Activated CD8-positive, alpha-beta memory T cell treated with anti-CD3 and anti-CD28 coated beads, Interleukin-2, amount 50 U/mL, for 24 hours (primary cell): ENCODE data around the gene BMP8A.
"Not testable (repeated sequence)": the region's sequence is repeated elsewhere in the genome, so short reads cannot be mapped to it uniquely, and the experiment has no call there.

ENCODE experiments used
- DNase-seq: peaks from one replicate; pipeline ENCODE4 v3.0.0-alpha.2; 2020; ENCODE audit errors: extremely low read depth

The BMP8A gene

GRCh38 chr1:39483276-39483675, 8.2 kb upstream of the BMP8A start:
- DNase-seq = no peak

GRCh38 chr1:39484564-39484963, 6.9 kb upstream of the BMP8A start:
- DNase-seq = no peak

DNA sequence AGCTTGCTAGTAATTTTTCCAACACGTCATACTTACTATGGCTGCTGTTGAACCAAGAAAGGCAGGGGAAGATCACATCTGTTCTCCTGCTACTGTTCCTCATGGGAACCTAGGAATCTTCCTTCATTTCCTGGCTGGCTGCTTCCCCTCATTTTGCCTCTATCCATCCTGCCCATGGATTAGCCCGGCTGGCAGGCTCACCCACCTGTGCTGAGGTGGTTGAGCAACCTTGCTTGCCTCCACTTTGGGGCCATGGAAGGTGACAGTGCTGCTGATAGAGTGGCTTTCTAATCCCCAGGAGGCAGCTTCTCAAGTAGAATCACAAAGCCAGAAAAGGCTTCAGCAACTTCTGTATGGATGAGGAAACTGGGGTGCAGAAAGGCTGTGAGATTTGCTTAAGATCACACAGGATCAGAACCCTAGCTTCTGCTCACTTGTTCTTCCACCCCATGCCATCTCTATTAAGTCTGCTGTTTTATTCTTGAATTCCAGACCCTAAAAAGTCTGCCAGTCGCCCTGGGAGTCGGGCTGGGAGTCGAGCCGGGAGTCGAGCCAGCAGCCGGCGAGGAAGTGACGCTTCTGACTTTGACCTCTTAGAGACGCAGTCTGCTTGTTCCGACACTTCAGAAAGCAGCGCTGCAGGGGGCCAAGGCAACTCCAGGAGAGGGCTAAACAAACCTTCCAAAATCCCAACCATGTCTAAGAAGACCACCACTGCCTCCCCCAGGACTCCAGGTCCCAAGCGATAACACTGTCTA, 6.2 kb upstream of the BMP8A start:
- no peak for DNase-seq

DNA sequence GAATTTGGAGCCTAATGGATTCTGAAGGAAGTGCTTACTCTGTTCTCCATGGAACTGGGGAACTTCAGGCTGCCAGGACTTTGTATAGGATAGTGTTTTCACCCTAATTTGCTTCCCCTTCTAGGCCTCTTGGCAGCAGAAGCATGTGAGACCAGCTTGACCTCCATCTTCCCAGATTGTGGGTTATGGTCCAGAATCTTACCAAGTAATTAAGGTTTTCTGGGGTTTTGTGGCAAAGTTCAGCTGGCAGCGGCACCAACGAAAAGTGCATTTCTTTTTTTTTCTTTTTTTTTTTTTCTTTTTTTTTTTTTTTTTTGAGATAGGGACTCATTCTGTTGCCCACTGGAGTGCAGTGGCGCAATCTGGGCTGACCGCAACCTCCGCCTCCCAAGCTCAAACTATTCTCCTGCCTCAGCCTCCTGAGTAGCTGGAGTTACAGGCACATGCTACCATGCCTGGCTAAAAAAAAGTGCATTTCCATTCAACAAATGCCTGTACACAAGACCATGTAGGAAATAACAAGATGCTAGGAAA, 3.4 kb upstream of the BMP8A start:
- no peak for DNase-seq

- no peak for DNase-seq
Measured at GRCh38 chr1:39488793-39489566, 2.5 kb upstream of the BMP8A start.

GRCh38 chr1:39489567-39490239, 1.7 kb upstream of the BMP8A start:
- no peak for DNase-seq

DNA sequence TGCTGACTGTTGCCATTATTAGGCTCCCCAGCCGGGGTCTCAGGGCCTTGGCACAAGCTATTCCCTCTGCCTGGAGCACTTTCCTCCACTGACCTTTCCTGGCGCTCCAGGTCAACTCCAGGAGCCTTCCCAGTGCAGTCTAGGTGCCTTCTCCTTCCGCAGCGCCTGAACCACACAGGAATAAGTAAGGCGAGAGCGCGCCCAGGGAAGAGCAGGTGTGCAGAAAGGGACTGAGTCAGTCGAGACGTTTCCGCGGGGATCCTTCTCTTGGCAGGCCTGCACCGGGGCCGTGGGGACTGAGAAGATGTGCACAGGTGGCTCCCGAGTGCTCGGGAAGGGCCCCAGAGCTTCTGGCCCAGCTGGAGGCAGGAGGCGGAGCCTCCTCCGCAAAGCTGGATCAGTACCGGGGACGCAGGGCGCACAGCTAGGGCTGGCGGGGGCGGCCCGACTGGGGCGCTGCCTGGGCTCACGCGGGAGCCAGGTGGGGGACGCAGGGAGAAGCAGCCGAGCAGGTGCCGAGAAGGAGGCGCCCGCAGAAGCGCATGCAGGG, 765 bp upstream of the BMP8A start:
- DNase-seq = no peak

DNA sequence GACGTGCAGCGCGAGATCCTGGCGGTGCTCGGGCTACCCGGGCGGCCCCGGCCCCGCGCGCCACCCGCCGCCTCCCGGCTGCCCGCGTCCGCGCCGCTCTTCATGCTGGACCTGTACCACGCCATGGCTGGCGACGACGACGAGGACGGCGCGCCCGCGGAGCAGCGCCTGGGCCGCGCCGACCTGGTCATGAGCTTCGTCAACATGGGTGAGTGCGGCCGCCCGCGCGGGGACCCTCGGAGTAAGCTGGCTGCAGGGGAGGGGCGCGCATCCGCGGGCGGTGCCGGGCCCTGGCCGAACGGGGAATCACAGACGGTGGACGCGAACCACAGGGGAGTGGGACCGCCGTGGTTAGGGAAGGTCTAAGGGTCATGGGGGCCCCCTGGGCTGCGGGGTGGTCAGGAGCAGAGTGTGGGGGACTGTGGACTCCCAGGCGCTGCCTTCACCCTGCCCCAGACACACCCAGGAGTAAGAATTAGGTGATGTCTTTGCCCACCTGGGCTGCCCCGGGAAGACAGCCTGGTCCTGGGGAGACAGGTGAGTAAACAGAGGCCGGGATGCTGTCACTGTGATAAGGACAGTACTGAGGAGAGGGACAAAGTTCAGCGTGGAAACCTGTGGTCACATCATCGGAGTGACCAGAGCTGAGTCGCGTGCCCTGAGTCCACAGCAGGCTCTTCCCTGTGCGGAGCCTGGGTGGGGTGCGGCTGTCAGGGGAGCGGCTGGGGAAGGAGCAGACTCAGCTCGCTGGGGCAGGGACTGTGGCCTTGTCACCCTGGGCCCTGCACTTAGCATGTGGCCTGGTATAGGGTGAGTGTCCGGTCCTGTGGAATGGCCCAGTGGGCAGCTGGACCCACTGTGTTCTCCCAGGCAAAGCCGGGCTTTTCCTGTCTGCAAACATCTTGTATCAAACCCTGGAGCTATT, 944 bp downstream of the BMP8A start:
- not testable (repeated sequence) for DNase-seq

- DNase-seq = not testable (repeated sequence)
Measured at GRCh38 chr1:39493043-39493810, 1.8 kb downstream of the BMP8A start.

- no peak for DNase-seq
Measured at GRCh38 chr1:39494671-39495410, 3.4 kb downstream of the BMP8A start.

DNA sequence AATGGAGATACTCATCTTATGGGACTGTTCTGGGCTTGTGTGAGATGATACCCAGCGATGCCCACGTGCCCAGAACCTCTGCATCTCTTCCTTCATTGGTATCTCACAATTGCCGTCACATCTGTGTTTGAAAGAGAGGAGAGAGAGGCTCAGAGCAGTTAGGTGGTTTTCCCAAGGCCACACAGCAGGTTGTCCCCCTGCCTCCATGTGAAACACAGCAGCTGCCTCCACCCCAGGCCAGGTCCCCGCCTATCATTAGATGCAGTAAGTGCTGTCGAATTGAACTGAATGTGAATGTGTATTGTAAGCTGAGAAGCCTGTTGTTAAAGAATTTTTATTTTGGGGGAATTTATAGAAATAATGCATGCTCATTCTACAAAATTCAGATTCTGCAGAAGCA, 5.1 kb downstream of the BMP8A start:
- not testable (repeated sequence) for DNase-seq

- no peak for DNase-seq
Measured at GRCh38 chr1:39497585-39497984, 6.1 kb downstream of the BMP8A start.

- DNase-seq = not testable (repeated sequence)
Measured at GRCh38 chr1:39498096-39498710, 6.8 kb downstream of the BMP8A start.

- not testable (repeated sequence) for DNase-seq
Measured at GRCh38 chr1:39498821-39499220, 7.4 kb downstream of the BMP8A start.

GRCh38 chr1:39499668-39500067, 8.2 kb downstream of the BMP8A start:
- no peak for DNase-seq

DNA sequence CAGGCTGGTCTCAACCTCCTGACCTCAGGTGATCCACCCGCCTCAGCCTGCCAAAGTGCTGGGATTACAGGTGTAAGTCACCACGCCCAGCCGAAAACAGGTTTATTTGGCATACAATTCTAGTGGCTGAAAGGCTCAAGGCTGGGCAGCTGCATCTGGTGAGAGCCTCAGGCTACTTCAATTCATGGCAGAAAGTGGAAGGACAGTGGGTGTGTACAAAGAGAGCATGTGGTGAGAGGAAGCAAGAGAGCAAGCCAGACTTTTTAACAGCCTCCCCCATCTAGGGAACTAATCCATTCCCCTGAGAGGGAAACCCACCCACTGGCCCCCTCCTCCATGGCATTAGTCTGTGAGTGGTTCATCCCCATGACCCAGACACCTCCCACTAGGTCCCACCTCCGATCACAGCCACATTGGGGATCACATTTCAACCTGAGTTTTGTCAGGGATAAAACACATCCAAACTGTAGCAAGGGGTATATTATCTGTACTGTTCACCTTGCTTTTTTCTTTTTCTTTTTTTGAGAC, 9.5 kb downstream of the BMP8A start:
- DNase-seq = no peak

- DNase-seq = no peak
Measured at GRCh38 chr1:39501666-39502065, 10.2 kb downstream of the BMP8A start.

GRCh38 chr1:39504436-39504835, 13.0 kb downstream of the BMP8A start:
- not testable (repeated sequence) for DNase-seq

GRCh38 chr1:39505289-39505688, 13.9 kb downstream of the BMP8A start:
- no peak for DNase-seq
